ENCODE data around the gene BMPR2.
"Not testable (repeated sequence)": the region's sequence is repeated elsewhere in the genome, so short reads cannot be mapped to it uniquely, and the experiment has no call there.

The BMPR2 gene

GRCh38 chr2:202386495-202386894, 10.4 kb downstream of the BMPR2 start:
- DNase-seq, result not testable (repeated sequence)

- DNase-seq, result no peak
These were observed 11.6 kb downstream of the BMPR2 start for GRCh38 chr2:202387608-202388342.

GRCh38 chr2:202400941-202401340, 24.8 kb downstream of the BMPR2 start:
- DNase-seq, result no peak

- no peak for DNase-seq
These were observed 29.7 kb downstream of the BMPR2 start for GRCh38 chr2:202405798-202406197.

GRCh38 chr2:202406445-202406978, 30.4 kb downstream of the BMPR2 start:
- no peak for DNase-seq

- DNase-seq, result no peak
These were observed 32.5 kb downstream of the BMPR2 start for GRCh38 chr2:202408546-202409140.

- no peak for DNase-seq
These were observed 34.0 kb downstream of the BMPR2 start for GRCh38 chr2:202410092-202410491.

GRCh38 chr2:202411097-202411496, 35.0 kb downstream of the BMPR2 start:
- no peak for DNase-seq

GRCh38 chr2:202418027-202418426, 41.9 kb downstream of the BMPR2 start:
- no peak for DNase-seq

- no peak for DNase-seq
These were observed 42.4 kb downstream of the BMPR2 start for GRCh38 chr2:202418511-202418910.

- no peak for DNase-seq
These were observed 47.0 kb downstream of the BMPR2 start for GRCh38 chr2:202423139-202423538.

GRCh38 chr2:202425036-202425435, 48.9 kb downstream of the BMPR2 start:
- no peak for DNase-seq

- DNase-seq, result no peak
These were observed 50.6 kb downstream of the BMPR2 start for GRCh38 chr2:202426751-202427150.

- DNase-seq, result no peak
These were observed 53.2 kb downstream of the BMPR2 start for GRCh38 chr2:202429164-202429980.

GRCh38 chr2:202432776-202433175, 56.6 kb downstream of the BMPR2 start:
- no peak for DNase-seq

GRCh38 chr2:202434472-202434871, 58.3 kb downstream of the BMPR2 start:
- DNase-seq, result no peak

GRCh38 chr2:202436626-202437025, 60.5 kb downstream of the BMPR2 start:
- DNase-seq, result no peak

- not testable (repeated sequence) for DNase-seq
These were observed 64.0 kb downstream of the BMPR2 start for GRCh38 chr2:202440117-202440516.

- DNase-seq, result no peak
These were observed 66.8 kb downstream of the BMPR2 start for GRCh38 chr2:202442882-202443281.

- no peak for DNase-seq
These were observed 67.9 kb downstream of the BMPR2 start for GRCh38 chr2:202444000-202444399.

GRCh38 chr2:202449344-202449743, 73.2 kb downstream of the BMPR2 start:
- no peak for DNase-seq

GRCh38 chr2:202450785-202451184, 74.7 kb downstream of the BMPR2 start:
- no peak for DNase-seq

- no peak for DNase-seq
These were observed 76.6 kb downstream of the BMPR2 start for GRCh38 chr2:202452744-202453143.

GRCh38 chr2:202454536-202454935, 78.4 kb downstream of the BMPR2 start:
- no peak for DNase-seq

Data from kidney glomerular epithelial cell (primary cell).